ENCODE measurements around the gene HERC5.

GRCh38 chr4:88465653-88466192 lies 8.8 kb downstream of the HERC5 start:
- no peak for TF ChIP-seq ZNF274 (IDR thresholded peaks at IDR 0.05; ENCODE audit: low read depth, low read length)
- TF ChIP-seq YY1 (IDR thresholded peaks at IDR 0.05; ENCODE audit: insufficient read depth, insufficient read length) = no peak

Data from NT2/D1 (cell line).